ENCODE measurements around the gene UBE2V1.

DNA sequence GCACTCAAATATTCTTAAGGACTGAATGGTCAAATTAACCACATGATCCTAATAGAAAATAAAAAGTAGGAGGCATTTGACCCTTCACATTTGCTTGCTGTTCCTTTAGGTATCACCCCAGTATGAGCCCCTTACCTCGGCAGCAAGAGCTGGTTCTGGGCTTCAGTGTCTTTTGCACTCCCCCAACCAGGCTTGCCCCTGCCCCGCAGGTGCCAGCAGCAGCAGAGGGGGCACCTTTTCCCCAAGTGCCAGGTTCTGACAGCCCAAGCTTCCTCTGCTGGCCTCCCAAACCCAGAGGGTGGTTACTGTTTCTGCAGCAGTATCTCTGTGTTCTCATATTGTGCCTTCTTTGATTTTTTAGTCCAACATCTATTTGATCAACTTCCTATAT lies 23.2 kb downstream of the UBE2V1 start:
- TF ChIP-seq, protein P1, sequence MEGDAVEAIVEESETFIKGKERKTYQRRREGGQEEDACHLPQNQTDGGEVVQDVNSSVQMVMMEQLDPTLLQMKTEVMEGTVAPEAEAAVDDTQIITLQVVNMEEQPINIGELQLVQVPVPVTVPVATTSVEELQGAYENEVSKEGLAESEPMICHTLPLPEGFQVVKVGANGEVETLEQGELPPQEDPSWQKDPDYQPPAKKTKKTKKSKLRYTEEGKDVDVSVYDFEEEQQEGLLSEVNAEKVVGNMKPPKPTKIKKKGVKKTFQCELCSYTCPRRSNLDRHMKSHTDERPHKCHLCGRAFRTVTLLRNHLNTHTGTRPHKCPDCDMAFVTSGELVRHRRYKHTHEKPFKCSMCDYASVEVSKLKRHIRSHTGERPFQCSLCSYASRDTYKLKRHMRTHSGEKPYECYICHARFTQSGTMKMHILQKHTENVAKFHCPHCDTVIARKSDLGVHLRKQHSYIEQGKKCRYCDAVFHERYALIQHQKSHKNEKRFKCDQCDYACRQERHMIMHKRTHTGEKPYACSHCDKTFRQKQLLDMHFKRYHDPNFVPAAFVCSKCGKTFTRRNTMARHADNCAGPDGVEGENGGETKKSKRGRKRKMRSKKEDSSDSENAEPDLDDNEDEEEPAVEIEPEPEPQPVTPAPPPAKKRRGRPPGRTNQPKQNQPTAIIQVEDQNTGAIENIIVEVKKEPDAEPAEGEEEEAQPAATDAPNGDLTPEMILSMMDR (IDR thresholded peaks at IDR 0.05) = no peak
- no peak for TF ChIP-seq POLR2A (IDR thresholded peaks at IDR 0.05)
